ENCODE data around the gene ADAM33. TPM values are rescaled to one million over a fixed set of nuclear protein-coding genes. Genes with fewer than 3 reads are reported as not detected.

The ADAM33 gene
- total RNA-seq, 1 donor from 2014 or later: not detected

GRCh38 chr20:3673221-3674070, 8.4 kb downstream of the ADAM33 start:
- intact Hi-C loops (cut with micrococcal nuclease): loop anchor here (10.0 kb wide), 2 partner anchors 101 to 411 kb away; no protein-coding TSS in a partner anchor
- Mint-ChIP-seq H3K27ac (no peak overlapping the region), H3K27me3 (peaks cover 55% of the 10 kb centered on the region), H3K4me3 (no peak overlapping the region), H3K36me3 (ENCODE audit: low read depth) (no peaks in the 10 kb centered on the region), H3K4me1 (peaks cover 4% of the 10 kb centered on the region), H3K9me3 (no peaks in the 10 kb centered on the region)
- DNase-seq: no peak

DNA sequence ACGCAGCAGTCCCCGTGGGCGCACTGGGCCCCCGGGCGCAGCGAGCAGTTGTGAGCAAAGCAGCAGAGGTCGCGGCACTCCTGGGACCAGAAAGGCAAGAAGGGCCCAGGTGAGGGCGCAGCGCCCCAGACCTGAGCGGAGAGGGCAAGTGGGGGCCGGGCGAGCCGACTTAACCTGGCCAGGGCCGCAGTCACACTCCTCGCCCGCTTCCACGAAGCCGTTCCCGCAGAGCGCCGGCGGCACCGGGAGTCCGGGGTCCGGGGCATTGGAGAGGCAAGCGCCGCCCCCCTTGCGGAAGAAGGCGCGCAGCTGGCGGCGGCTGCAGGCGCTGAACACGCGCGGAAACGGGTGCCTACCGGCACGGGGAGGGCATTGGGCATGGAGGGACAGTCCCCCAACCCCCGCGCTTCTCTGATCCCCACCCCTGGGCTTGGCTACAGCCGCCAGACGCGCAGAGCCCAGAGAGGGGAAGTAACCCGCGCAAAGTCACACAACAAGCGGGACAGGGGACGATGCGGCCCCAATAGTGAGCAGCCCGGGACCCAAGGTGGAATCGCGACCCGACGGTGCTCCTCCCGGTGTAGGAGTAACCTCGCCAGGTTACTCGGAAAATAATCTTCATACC, 9.2 kb downstream of the ADAM33 start:
- intact Hi-C loops (cut with micrococcal nuclease): loop anchor here (10.0 kb wide), 2 partner anchors 102 to 412 kb away; no protein-coding TSS in a partner anchor
- H3K4me1 Mint-ChIP-seq: peaks cover 4% of the 10 kb centered on the region
- H3K4me3 Mint-ChIP-seq: no peak overlapping the region
- H3K27ac Mint-ChIP-seq: no peak overlapping the region
- no peak for DNase-seq
- H3K9me3 Mint-ChIP-seq: no peaks in the 10 kb centered on the region
- peaks cover 55% of the 10 kb centered on the region for H3K27me3 Mint-ChIP-seq
- H3K36me3 Mint-ChIP-seq (ENCODE audit: low read depth): no peaks in the 10 kb centered on the region

DNA sequence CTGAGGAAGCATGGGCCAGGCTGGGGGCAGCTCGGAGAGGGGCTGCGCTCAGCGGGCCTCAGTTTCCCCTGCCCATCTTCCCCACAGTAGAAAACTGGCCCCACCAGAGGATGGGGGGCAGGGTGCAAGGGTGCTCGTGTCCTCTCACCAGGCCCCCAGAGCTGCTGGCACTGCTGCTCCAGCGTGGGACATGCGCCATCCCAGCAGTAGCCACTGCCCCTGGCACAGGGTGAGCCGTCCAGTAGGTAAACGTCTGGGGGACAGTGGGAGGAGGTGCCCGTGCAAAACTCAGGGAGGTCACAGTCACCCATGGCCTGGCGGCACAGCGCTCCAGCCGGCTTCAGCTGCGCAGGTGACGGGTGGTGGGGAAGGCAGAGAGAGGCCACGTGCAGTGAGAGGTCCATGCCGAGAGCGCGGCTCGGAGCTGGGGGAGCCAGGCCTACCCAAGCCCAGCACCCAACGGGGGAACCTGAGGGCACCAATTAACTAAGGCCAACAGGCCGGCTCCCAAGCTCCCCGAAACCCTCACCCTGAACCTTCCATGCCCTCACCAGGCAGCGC, 9.7 kb downstream of the ADAM33 start:
- Mint-ChIP-seq H3K27me3 (peaks cover 56% of the 10 kb centered on the region), H3K4me1 (peaks cover 7% of the 10 kb centered on the region), H3K4me3 (no peak overlapping the region), H3K9me3 (no peaks in the 10 kb centered on the region), H3K27ac (no peak overlapping the region), H3K36me3 (ENCODE audit: low read depth) (peaks cover 2% of the 10 kb centered on the region)
- DNase-seq: no peak
- intact Hi-C loops (cut with micrococcal nuclease): loop anchor here (10.0 kb wide), 2 partner anchors 103 to 413 kb away; no protein-coding TSS in a partner anchor

- intact Hi-C loops (cut with micrococcal nuclease): loop anchor here (10.0 kb wide), 2 partner anchors 104 to 414 kb away; no protein-coding TSS in a partner anchor
- Mint-ChIP-seq H3K27ac (no peak overlapping the region), H3K27me3 (peaks cover 49% of the 10 kb centered on the region), H3K36me3 (ENCODE audit: low read depth) (peaks cover 2% of the 10 kb centered on the region), H3K4me3 (no peak overlapping the region), H3K4me1 (peaks cover 11% of the 10 kb centered on the region), H3K9me3 (no peaks in the 10 kb centered on the region)
- DNase-seq: no peak
Measured at GRCh38 chr20:3670945-3671344, 10.9 kb downstream of the ADAM33 start.

GRCh38 chr20:3670511-3670910, 11.3 kb downstream of the ADAM33 start:
- Mint-ChIP-seq H3K9me3 (no peaks in the 10 kb centered on the region), H3K4me3 (no peak overlapping the region), H3K27ac (no peak overlapping the region), H3K4me1 (peaks cover 15% of the 10 kb centered on the region), H3K36me3 (ENCODE audit: low read depth) (peaks cover 2% of the 10 kb centered on the region), H3K27me3 (peaks cover 47% of the 10 kb centered on the region)
- intact Hi-C loops (cut with micrococcal nuclease): loop anchor here (10.0 kb wide), 2 partner anchors 104 to 414 kb away; no protein-coding TSS in a partner anchor
- DNase-seq: no peak

GRCh38 chr20:3669710-3670367, 12.0 kb downstream of the ADAM33 start:
- peaks cover 43% of the 10 kb centered on the region for H3K27me3 Mint-ChIP-seq

GRCh38 chr20:3667434-3668037, 14.3 kb downstream of the ADAM33 start:
- peaks cover 2% of the 10 kb centered on the region for H3K36me3 Mint-ChIP-seq (ENCODE audit: low read depth)
- peaks cover 46% of the 10 kb centered on the region for H3K27me3 Mint-ChIP-seq
- H3K4me1 Mint-ChIP-seq: peaks cover 19% of the 10 kb centered on the region
- DNase-seq: no peak
- no peak overlapping the region for H3K4me3 Mint-ChIP-seq
- peak overlapping the region; percentile 80 for H3K27ac Mint-ChIP-seq
- intact Hi-C loops (cut with micrococcal nuclease): no loop called here
- H3K9me3 Mint-ChIP-seq: no peaks in the 10 kb centered on the region

More at GRCh38 chr20:3669710-3670367, 12.0 kb downstream of the ADAM33 start:
- DNase-seq: no peak
- Mint-ChIP-seq H3K36me3 (ENCODE audit: low read depth) (peaks cover 2% of the 10 kb centered on the region), H3K9me3 (no peaks in the 10 kb centered on the region), H3K4me3 (no peak overlapping the region), H3K27ac (no peak overlapping the region), H3K4me1 (peaks cover 18% of the 10 kb centered on the region)
- intact Hi-C loops (cut with micrococcal nuclease): loop anchor here (10.0 kb wide), 2 partner anchors 105 to 415 kb away; no protein-coding TSS in a partner anchor

DNA sequence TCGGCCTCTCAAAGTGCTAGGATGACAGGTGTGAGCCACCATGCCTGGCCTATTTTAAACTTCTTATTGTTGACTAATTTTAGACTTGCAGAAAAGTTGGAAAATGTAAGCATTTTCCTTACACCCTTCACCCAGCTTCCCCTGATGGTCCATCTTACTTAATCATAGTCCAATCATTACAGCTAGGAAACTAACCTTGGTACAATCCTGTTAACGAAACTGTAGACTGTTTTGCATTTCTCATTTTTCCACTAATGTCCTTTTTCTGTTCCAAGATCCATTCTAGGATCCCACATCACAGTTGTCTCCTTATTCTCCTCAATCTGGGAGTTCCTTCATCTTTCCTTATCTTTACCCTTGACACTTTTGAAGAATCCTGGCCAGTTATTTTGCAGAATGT, 18.0 kb downstream of the ADAM33 start:
- Mint-ChIP-seq H3K9me3 (no peaks in the 10 kb centered on the region), H3K27me3 (peaks cover 51% of the 10 kb centered on the region), H3K4me3 (no peak overlapping the region)

DNA sequence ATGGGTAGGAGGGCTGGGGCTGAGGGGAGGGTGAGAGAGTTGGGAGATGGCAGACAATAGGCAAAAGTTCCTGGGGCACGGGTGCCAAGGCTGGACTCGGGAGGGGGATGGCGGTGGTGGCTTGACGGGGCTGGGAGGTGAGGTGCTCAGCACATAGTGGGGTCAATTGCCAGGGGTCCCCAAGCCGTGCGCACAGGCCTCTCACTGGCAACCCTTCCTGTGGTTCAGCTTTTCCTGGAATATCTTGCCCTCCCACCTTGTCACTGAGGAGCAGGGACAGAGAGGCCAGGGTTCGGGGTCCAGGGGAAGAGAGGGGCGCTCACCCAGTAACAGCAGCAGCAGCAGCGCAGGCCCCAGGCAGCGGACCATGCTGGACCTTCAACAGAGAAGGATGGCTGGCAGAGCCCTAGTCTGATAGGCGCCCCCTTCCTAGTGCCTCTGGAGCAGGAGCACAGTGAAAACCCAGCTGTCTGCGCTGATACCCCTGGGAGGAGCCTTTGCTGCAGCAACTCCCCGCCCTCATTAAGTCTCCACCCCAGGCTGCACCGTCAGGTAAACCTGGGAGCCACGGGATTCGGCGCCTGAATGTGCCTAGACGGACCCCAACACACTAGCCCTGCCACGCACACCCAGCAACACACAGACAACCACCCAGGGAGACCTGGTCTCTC, 18.6 kb downstream of the ADAM33 start, which contains the start of gene GFRA4:
GFRA4 (minus strand) TSS at position 369 of the 671 bp plus-strand sequence; CDS start at position 369, 0 bp downstream.
- H3K4me1 Mint-ChIP-seq: peaks cover 25% of the 10 kb centered on the region
- peaks cover 51% of the 10 kb centered on the region for H3K27me3 Mint-ChIP-seq

More for the DNA sequence above, 18.0 kb downstream of the ADAM33 start:
- H3K4me1 Mint-ChIP-seq: peaks cover 22% of the 10 kb centered on the region
- no peak overlapping the region for H3K27ac Mint-ChIP-seq
- peaks cover 2% of the 10 kb centered on the region for H3K36me3 Mint-ChIP-seq (ENCODE audit: low read depth)
- DNase-seq: no peak
- intact Hi-C loops (cut with micrococcal nuclease): no loop called here

DNA sequence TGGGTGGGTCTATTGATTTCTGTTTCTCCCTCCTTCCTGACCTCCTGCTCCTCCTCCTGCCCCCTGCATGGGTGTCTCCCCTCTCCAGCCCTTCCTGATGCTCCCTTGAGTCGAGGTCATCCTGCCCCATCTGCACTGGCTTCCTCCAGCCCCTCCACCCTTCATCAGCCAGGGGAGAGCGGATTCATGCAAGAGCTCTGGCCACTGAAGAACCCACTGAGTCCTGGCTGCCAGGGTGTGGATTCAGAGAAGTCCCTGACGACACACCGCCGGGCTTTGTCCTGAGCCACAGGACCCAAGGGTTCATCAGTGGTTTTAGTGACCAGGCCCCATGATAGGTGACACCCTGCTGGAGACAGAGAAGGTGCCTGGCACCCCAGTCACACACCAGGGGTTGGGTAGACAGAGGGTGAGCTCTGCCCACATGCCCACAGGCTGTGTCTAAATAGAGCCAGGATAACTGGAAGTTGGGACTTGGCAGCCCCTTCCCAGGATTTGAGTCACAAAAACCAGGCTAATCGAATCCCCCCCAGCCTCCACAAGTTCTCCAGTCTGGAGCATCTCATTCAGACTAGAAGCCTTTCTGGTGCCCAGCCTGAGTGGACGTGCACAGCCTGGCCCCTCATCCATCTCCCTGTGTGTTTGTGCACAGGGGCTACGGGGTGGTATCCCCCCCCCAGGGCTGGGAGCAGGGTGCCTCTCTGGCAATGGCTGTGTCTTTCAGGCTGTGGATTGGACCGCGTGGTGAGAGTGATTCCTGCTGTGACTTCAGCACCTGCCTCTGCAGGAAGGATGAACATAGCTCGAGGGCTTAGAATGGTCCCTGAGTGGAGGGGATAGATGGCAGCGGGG, 19.8 kb downstream of the ADAM33 start:
- Mint-ChIP-seq H3K27me3 (peaks cover 52% of the 10 kb centered on the region), H3K4me1 (peaks cover 22% of the 10 kb centered on the region), H3K9me3 (no peaks in the 10 kb centered on the region), H3K27ac (no peak overlapping the region), H3K4me3 (no peak overlapping the region), H3K36me3 (ENCODE audit: low read depth) (no peaks in the 10 kb centered on the region)
- intact Hi-C loops (cut with micrococcal nuclease): no loop called here
- no peak for DNase-seq

More for the DNA sequence above, 18.6 kb downstream of the ADAM33 start, which contains the start of gene GFRA4:
- H3K27ac Mint-ChIP-seq: no peak within 1 kb of the TSS
- no peak for DNase-seq
- H3K36me3 Mint-ChIP-seq (ENCODE audit: low read depth): peaks cover 2% of the 10 kb centered on the region
- no peaks in the 10 kb centered on the region for H3K9me3 Mint-ChIP-seq
- intact Hi-C loops (cut with micrococcal nuclease): no loop called here
- H3K4me3 Mint-ChIP-seq: no peak within 1 kb of the TSS

DNA sequence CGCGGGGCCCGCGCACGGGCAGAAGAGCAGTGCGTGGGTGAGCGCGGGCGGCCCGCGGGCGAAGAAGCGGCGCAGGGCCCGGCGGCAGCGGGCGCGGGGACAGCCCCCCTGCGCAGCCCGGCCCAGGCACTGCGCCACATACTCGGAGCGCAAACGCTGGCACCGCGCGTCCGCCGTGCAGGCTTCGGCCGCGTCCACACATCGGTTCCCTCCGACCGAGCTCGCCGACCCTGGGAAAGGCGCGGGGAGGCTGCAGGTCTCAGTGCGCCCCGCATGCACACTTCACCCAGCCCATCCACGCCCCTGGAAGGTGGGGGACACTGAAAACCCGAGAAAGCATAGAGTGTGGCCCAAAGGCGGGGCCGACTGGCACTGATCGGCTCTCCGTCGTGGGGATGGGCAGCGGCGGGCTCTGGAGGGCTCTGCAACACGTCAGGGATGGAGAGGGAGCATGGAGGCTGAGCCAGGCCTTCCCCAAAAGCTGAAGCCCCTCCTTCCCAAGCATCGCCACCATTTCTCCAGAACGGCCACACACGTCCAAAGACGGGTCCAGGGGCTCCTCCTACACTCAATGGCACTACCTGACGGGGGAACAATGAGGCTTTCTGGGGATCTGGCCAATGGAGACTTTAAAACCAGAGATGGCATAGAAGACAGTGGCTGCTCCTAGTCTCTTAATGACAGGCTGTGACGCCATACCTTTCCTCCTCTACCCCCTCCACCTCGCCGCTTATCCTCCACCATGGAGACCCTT, 20.6 kb downstream of the ADAM33 start:
- no peak for DNase-seq
- H3K36me3 Mint-ChIP-seq (ENCODE audit: low read depth): no peaks in the 10 kb centered on the region
- peaks cover 20% of the 10 kb centered on the region for H3K4me1 Mint-ChIP-seq
- H3K9me3 Mint-ChIP-seq: no peaks in the 10 kb centered on the region
- H3K27ac Mint-ChIP-seq: no peak overlapping the region
- no peak overlapping the region for H3K4me3 Mint-ChIP-seq
- intact Hi-C loops (cut with micrococcal nuclease): no loop called here
- peaks cover 52% of the 10 kb centered on the region for H3K27me3 Mint-ChIP-seq

All from activated CD4-positive, alpha-beta T cell treated with anti-CD3 and anti-CD28 coated beads, Interleukin-2, amount 10 ng/mL, durations not matched to agents 24 days and 14 days (primary cell).